ENCODE measurements around the gene SERTAD2. TPM values are rescaled to one million over a fixed set of nuclear protein-coding genes. Genes with fewer than 3 reads are reported as not detected.
A peak's percentile ranks its signal among the peaks of the same experiment; 100 is the strongest.

Gene SERTAD2
- total RNA-seq, 1 donor from 2014 or later, result 42.2 TPM

- DNase-seq (ENCODE audit: low read depth) (no peak), FAIRE-seq (no peak)
- H4K20me1 ChIP-seq (ENCODE audit: insufficient read depth, low read length), result no peaks in the 10 kb centered on the region
- H2AFZ ChIP-seq (ENCODE audit: low read depth, low read length), result peak overlapping the region; percentile 49
- Mint-ChIP-seq H3K4me3 (ENCODE audit: unreplicated experiment) (no peak overlapping the region), H3K9me3 (ENCODE audit: unreplicated experiment) (peaks cover 3% of the 10 kb centered on the region), H3K36me3 (ENCODE audit: low read depth, unreplicated experiment) (no peaks in the 10 kb centered on the region), H3K27me3 (ENCODE audit: low read depth, unreplicated experiment) (peaks cover 11% of the 10 kb centered on the region), H3K4me1 (ENCODE audit: low read depth, unreplicated experiment) (peaks cover 4% of the 10 kb centered on the region), H3K27ac (ENCODE audit: unreplicated experiment) (no peak overlapping the region)
- no peaks in the 10 kb centered on the region for H3K36me3 ChIP-seq (ENCODE audit: insufficient read depth, low read length)
- H3K9me3 ChIP-seq (ENCODE audit: insufficient read depth, low read depth, low read length), result no peaks in the 10 kb centered on the region
- no peak overlapping the region for H3K27ac ChIP-seq (ENCODE audit: low read depth, low read length)
- H3K9ac ChIP-seq (ENCODE audit: low read length), result no peak overlapping the region
- no peak for TF ChIP-seq EZH2 (IDR thresholded peaks at IDR 0.05; ENCODE audit: insufficient read depth, low read length)
- H3K4me2 ChIP-seq (ENCODE audit: low read length), result peak overlapping the region; percentile 48
- peaks cover 6% of the 10 kb centered on the region for H3K27me3 ChIP-seq (ENCODE audit: insufficient read depth, low read length)
- no peak overlapping the region for H3K4me3 ChIP-seq (ENCODE audit: insufficient read depth, low read depth, low read length)
- no peaks in the 10 kb centered on the region for H3K79me2 ChIP-seq (ENCODE audit: insufficient read depth, low read length)
- peaks cover 5% of the 10 kb centered on the region for H3K4me1 ChIP-seq (ENCODE audit: insufficient read depth, low read length)
Observed at GRCh38 chr2:64622443-64623241, 31.1 kb downstream of the SERTAD2 start.

- Mint-ChIP-seq H3K27me3 (ENCODE audit: low read depth, unreplicated experiment) (peaks cover 13% of the 10 kb centered on the region), H3K36me3 (ENCODE audit: low read depth, unreplicated experiment) (no peaks in the 10 kb centered on the region), H3K9me3 (ENCODE audit: unreplicated experiment) (peaks cover 3% of the 10 kb centered on the region), H3K4me3 (ENCODE audit: unreplicated experiment) (no peak overlapping the region), H3K4me1 (ENCODE audit: low read depth, unreplicated experiment) (peaks cover 4% of the 10 kb centered on the region), H3K27ac (ENCODE audit: unreplicated experiment) (no peak overlapping the region)
- peaks cover 5% of the 10 kb centered on the region for H3K4me1 ChIP-seq (ENCODE audit: insufficient read depth, low read length)
- no peak for DNase-seq (ENCODE audit: low read depth)
- no peaks in the 10 kb centered on the region for H3K36me3 ChIP-seq (ENCODE audit: insufficient read depth, low read length)
- no peak overlapping the region for H3K9ac ChIP-seq (ENCODE audit: low read length)
- H3K27me3 ChIP-seq (ENCODE audit: insufficient read depth, low read length), result peaks cover 10% of the 10 kb centered on the region
- H3K79me2 ChIP-seq (ENCODE audit: insufficient read depth, low read length), result no peaks in the 10 kb centered on the region
- H3K4me3 ChIP-seq (ENCODE audit: insufficient read depth, low read depth, low read length), result no peak overlapping the region
- H3K9me3 ChIP-seq (ENCODE audit: insufficient read depth, low read depth, low read length), result no peaks in the 10 kb centered on the region
- no peak overlapping the region for H2AFZ ChIP-seq (ENCODE audit: low read depth, low read length)
- H4K20me1 ChIP-seq (ENCODE audit: insufficient read depth, low read length), result no peaks in the 10 kb centered on the region
- no peak for TF ChIP-seq CTCF (IDR thresholded peaks at IDR 0.05; ENCODE audit: insufficient read depth, low read depth, low read length)
- TF ChIP-seq EZH2 (IDR thresholded peaks at IDR 0.05; ENCODE audit: insufficient read depth, low read length), result no peak
- no peak overlapping the region for H3K27ac ChIP-seq (ENCODE audit: low read depth, low read length)
- no peak overlapping the region for H3K4me2 ChIP-seq (ENCODE audit: low read length)
- FAIRE-seq, result no peak
Observed at GRCh38 chr2:64620661-64621060, 33.1 kb downstream of the SERTAD2 start.

- Histone ChIP-seq H3K9ac (ENCODE audit: low read length) (no peak overlapping the region), H2AFZ (ENCODE audit: low read depth, low read length) (no peak overlapping the region), H4K20me1 (ENCODE audit: insufficient read depth, low read length) (no peaks in the 10 kb centered on the region), H3K36me3 (ENCODE audit: insufficient read depth, low read length) (no peaks in the 10 kb centered on the region), H3K4me3 (ENCODE audit: insufficient read depth, low read depth, low read length) (no peak overlapping the region), H3K9me3 (ENCODE audit: insufficient read depth, low read depth, low read length) (no peaks in the 10 kb centered on the region), H3K27me3 (ENCODE audit: insufficient read depth, low read length) (peaks cover 15% of the 10 kb centered on the region), H3K79me2 (ENCODE audit: insufficient read depth, low read length) (no peaks in the 10 kb centered on the region), H3K27ac (ENCODE audit: low read depth, low read length) (no peak overlapping the region), H3K4me2 (ENCODE audit: low read length) (no peak overlapping the region), H3K4me1 (ENCODE audit: insufficient read depth, low read length) (no peaks in the 10 kb centered on the region)
- H3K4me3 Mint-ChIP-seq (ENCODE audit: unreplicated experiment), result no peak overlapping the region
- no peaks in the 10 kb centered on the region for H3K9me3 Mint-ChIP-seq (ENCODE audit: unreplicated experiment)
- TF ChIP-seq EZH2 (IDR thresholded peaks at IDR 0.05; ENCODE audit: insufficient read depth, low read length), result no peak
- TF ChIP-seq CTCF (IDR thresholded peaks at IDR 0.05; ENCODE audit: insufficient read depth, low read depth, low read length), result no peak
- peaks cover 5% of the 10 kb centered on the region for H3K27me3 Mint-ChIP-seq (ENCODE audit: low read depth, unreplicated experiment)
- FAIRE-seq, result no peak
- H3K27ac Mint-ChIP-seq (ENCODE audit: unreplicated experiment), result no peak overlapping the region
- DNase-seq (ENCODE audit: low read depth), result no peak
- H3K36me3 Mint-ChIP-seq (ENCODE audit: low read depth, unreplicated experiment), result no peaks in the 10 kb centered on the region
- peaks cover 5% of the 10 kb centered on the region for H3K4me1 Mint-ChIP-seq (ENCODE audit: low read depth, unreplicated experiment)
Observed at GRCh38 chr2:64617631-64618151, 36.0 kb downstream of the SERTAD2 start.

Data from astrocyte (in vitro differentiated cells and primary cell).